Measurements from ENCODE around the gene CDC5L.

Gene CDC5L

DNA sequence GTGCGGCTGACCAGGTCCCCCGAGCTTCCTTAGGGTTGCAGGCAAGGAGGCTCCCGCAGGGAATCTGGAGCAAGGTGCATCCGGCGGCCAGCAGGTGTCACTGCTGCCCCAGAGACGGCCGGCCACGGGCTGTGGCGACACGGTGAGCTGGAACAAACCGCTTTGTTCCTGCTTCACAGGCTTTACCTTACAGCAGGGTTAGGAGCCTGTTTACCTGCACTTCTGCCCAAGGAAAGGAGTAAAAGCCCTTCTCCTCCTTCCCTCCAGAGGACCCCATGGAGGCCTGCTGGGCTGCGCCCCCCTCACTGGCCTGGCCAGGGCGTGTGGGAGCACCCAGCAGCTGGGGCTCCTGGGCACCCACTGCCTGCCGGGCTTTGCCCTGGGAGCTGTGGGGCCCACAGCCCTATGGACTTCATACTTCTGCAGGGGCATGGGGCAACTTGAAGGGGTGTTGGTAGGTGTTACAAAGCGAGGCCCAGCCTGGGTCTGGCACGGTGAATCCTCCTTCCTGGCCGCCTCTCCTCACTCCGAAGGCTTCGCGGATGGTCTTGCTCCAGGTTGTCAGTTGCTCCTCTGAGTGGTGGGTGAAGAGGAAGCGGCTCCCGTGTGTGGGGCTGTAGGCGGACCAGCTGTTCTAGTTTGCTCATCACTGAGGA lies 88.4 kb downstream of the CDC5L start:
- Histone ChIP-seq H3K36me3 (ENCODE audit: low read length) (no peaks in the 10 kb centered on the region), H3K9me3 (ENCODE audit: insufficient read depth, low read length) (no peaks in the 10 kb centered on the region), H3K4me3 (ENCODE audit: insufficient read depth, low read length, poor library complexity, severe bottlenecking) (no peak overlapping the region), H3F3A (ENCODE audit: insufficient read depth) (no peaks in the 10 kb centered on the region), H3K9ac (ENCODE audit: low read length) (no peak overlapping the region), H3K9me2 (replicated peaks; ENCODE audit: insufficient read depth, low read length) (no peaks in the 10 kb centered on the region), H3K27ac (ENCODE audit: low read depth, low read length) (no peak overlapping the region), H3K27me3 (ENCODE audit: low read length) (no peaks in the 10 kb centered on the region), H3K79me2 (ENCODE audit: insufficient read depth, low read length) (no peaks in the 10 kb centered on the region), H2AFZ (ENCODE audit: low read depth, low read length, severe bottlenecking) (peak overlapping the region; percentile 17), H4K20me1 (ENCODE audit: low read depth, low read length) (no peaks in the 10 kb centered on the region), H3K4me2 (ENCODE audit: low read depth, low read length, poor library complexity, severe bottlenecking) (no peak overlapping the region)
- TF ChIP-seq EZH2phosphoT487 (conservative IDR thresholded peaks at IDR 0.05; ENCODE audit: low read length): no peak
- TF ChIP-seq, protein P1, sequence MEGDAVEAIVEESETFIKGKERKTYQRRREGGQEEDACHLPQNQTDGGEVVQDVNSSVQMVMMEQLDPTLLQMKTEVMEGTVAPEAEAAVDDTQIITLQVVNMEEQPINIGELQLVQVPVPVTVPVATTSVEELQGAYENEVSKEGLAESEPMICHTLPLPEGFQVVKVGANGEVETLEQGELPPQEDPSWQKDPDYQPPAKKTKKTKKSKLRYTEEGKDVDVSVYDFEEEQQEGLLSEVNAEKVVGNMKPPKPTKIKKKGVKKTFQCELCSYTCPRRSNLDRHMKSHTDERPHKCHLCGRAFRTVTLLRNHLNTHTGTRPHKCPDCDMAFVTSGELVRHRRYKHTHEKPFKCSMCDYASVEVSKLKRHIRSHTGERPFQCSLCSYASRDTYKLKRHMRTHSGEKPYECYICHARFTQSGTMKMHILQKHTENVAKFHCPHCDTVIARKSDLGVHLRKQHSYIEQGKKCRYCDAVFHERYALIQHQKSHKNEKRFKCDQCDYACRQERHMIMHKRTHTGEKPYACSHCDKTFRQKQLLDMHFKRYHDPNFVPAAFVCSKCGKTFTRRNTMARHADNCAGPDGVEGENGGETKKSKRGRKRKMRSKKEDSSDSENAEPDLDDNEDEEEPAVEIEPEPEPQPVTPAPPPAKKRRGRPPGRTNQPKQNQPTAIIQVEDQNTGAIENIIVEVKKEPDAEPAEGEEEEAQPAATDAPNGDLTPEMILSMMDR (IDR thresholded peaks at IDR 0.05; ENCODE audit: insufficient read depth, low read length, poor library complexity, severe bottlenecking): peak; percentile 97

DNA sequence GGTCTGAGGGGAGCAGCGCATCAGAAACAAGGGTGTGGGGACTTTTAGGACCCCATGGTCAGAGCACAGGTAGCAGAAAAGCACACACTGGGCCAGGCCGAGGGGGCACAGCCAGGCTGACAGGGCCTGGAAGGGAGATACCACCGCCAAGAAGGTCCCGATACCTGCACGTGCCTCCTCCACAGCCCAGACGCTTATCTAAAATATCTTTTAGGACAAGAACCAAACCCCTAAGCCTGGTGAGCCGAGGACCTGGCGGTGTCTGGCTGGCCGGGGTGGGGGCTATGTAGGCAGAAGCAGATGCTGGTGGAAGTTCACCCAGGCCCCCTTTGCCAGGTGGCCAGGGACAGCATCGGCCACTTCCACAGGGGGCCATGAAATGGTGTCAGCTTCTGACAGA lies 89.3 kb downstream of the CDC5L start:
- no peak overlapping the region for H3K4me2 ChIP-seq (ENCODE audit: low read depth, low read length, poor library complexity, severe bottlenecking)
- H4K20me1 ChIP-seq (ENCODE audit: low read depth, low read length): no peaks in the 10 kb centered on the region
- no peaks in the 10 kb centered on the region for H3K9me2 ChIP-seq (replicated peaks; ENCODE audit: insufficient read depth, low read length)
- no peak overlapping the region for H2AFZ ChIP-seq (ENCODE audit: low read depth, low read length, severe bottlenecking)
- H3K79me2 ChIP-seq (ENCODE audit: insufficient read depth, low read length): no peaks in the 10 kb centered on the region
- TF ChIP-seq, protein P1 (IDR thresholded peaks at IDR 0.05; ENCODE audit: insufficient read depth, low read length, poor library complexity, severe bottlenecking): no peak
- no peak for TF ChIP-seq EZH2phosphoT487 (conservative IDR thresholded peaks at IDR 0.05; ENCODE audit: low read length)
- no peak overlapping the region for H3K4me3 ChIP-seq (ENCODE audit: insufficient read depth, low read length, poor library complexity, severe bottlenecking)
- no peaks in the 10 kb centered on the region for H3K27me3 ChIP-seq (ENCODE audit: low read length)
- H3K27ac ChIP-seq (ENCODE audit: low read depth, low read length): no peak overlapping the region
- H3K36me3 ChIP-seq (ENCODE audit: low read length): no peaks in the 10 kb centered on the region
- no peak overlapping the region for H3K9ac ChIP-seq (ENCODE audit: low read length)
- no peaks in the 10 kb centered on the region for H3F3A ChIP-seq (ENCODE audit: insufficient read depth)
- H3K9me3 ChIP-seq (ENCODE audit: insufficient read depth, low read length): no peaks in the 10 kb centered on the region

DNA sequence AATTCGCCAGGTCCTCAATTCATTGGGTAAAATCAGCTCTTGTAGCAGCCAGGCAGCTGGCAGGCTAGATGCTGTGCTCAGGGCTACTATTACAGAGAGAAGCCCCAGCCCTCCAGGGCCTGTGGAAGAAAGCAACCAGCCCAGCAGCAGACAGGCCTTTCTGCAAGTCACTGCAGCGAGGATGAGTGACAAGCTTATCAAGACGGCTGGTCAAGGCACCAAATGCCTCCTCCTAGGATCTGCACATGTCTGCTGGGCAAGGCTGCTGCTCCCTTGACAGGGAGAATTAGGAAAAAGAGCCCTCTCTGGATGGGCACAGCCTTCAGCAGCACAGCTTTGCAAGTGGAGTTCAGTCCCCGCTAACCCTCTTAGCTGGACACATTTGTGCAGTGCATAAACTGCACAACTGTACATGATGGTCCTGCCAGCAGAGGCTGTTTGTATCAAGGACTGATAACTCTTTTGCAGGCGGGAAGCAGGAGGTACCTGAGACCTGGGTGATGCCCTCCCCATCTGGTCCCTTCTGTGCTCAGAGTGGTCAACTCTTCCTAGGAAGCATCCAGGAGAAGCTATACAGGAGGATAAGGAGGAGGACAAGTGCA lies 89.9 kb downstream of the CDC5L start:
- no peak overlapping the region for H3K4me3 ChIP-seq (ENCODE audit: insufficient read depth, low read length, poor library complexity, severe bottlenecking)
- H3K9me3 ChIP-seq (ENCODE audit: insufficient read depth, low read length): no peaks in the 10 kb centered on the region
- H3K79me2 ChIP-seq (ENCODE audit: insufficient read depth, low read length): no peaks in the 10 kb centered on the region
- no peaks in the 10 kb centered on the region for H3K9me2 ChIP-seq (replicated peaks; ENCODE audit: insufficient read depth, low read length)
- H3K27ac ChIP-seq (ENCODE audit: low read depth, low read length): no peak overlapping the region
- TF ChIP-seq, protein P1 (IDR thresholded peaks at IDR 0.05; ENCODE audit: insufficient read depth, low read length, poor library complexity, severe bottlenecking): no peak
- no peak for TF ChIP-seq EZH2phosphoT487 (conservative IDR thresholded peaks at IDR 0.05; ENCODE audit: low read length)
- H3K4me2 ChIP-seq (ENCODE audit: low read depth, low read length, poor library complexity, severe bottlenecking): no peak overlapping the region
- no peaks in the 10 kb centered on the region for H4K20me1 ChIP-seq (ENCODE audit: low read depth, low read length)
- no peaks in the 10 kb centered on the region for H3K36me3 ChIP-seq (ENCODE audit: low read length)
- no peak overlapping the region for H3K9ac ChIP-seq (ENCODE audit: low read length)
- no peaks in the 10 kb centered on the region for H3F3A ChIP-seq (ENCODE audit: insufficient read depth)
- H2AFZ ChIP-seq (ENCODE audit: low read depth, low read length, severe bottlenecking): no peak overlapping the region
- H3K27me3 ChIP-seq (ENCODE audit: low read length): no peaks in the 10 kb centered on the region
